Nephron progenitor cell (in vitro differentiated cells): Measurements from ENCODE around the gene CCR8.
"Not testable (repeated sequence)": the region's sequence is repeated elsewhere in the genome, so short reads cannot be mapped to it uniquely, and the experiment has no call there.

ENCODE experiments used
- DNase-seq: peaks from one replicate; pipeline ENCODE4 v3.0.0; 2021
- H3K27ac Mint-ChIP-seq: 2 replicates; pipeline ENCODE4 v1.8.0; 2021; ENCODE audit warnings: mild to moderate bottlenecking, moderate library complexity, mixed read lengths
- H3K27me3 Mint-ChIP-seq: 2 replicates; pipeline ENCODE4 v1.8.0; 2021; ENCODE audit warnings: mild to moderate bottlenecking, low read depth, mixed read lengths; ENCODE audit not compliant: poor library complexity
- H3K36me3 Mint-ChIP-seq: 2 replicates; pipeline ENCODE4 v1.8.0; 2021; ENCODE audit warnings: low read depth, mixed read lengths
- H3K4me1 Mint-ChIP-seq: 2 replicates; pipeline ENCODE4 v1.8.0; 2021; ENCODE audit warnings: mixed read lengths
- H3K4me3 Mint-ChIP-seq: 2 replicates; pipeline ENCODE4 v1.8.0; 2021; ENCODE audit warnings: mild to moderate bottlenecking, moderate library complexity, mixed read lengths
- H3K9me3 Mint-ChIP-seq: 2 replicates; pipeline ENCODE4 v1.8.0; 2021; ENCODE audit warnings: mild to moderate bottlenecking, moderate library complexity, mixed read lengths
- CTCF ChIP-seq: fragments of 200-600 bp; sonication (generic); IDR thresholded peaks from 2 replicates; pipeline ENCODE4 v1.5.0; 2021; ENCODE audit warnings: antibody characterized with exemption

CCR8 gene

GRCh38 chr3:39315420-39315819 is 14.1 kb upstream of the CCR8 start:
- H3K4me1 Mint-ChIP-seq = no peaks in the 10 kb centered on the region

GRCh38 chr3:39317571-39318169 is 11.8 kb upstream of the CCR8 start:
- Mint-ChIP-seq H3K27ac (no peak overlapping the region), H3K27me3 (peaks cover 9% of the 10 kb centered on the region), H3K36me3 (peaks cover 9% of the 10 kb centered on the region), H3K4me3 (no peak overlapping the region), H3K4me1 (no peaks in the 10 kb centered on the region), H3K9me3 (peaks cover 48% of the 10 kb centered on the region)
- TF ChIP-seq CTCF = no peak
- no peak for DNase-seq

More at GRCh38 chr3:39315420-39315819, 14.1 kb upstream of the CCR8 start:
- H3K36me3 Mint-ChIP-seq = peaks cover 9% of the 10 kb centered on the region
- peaks cover 13% of the 10 kb centered on the region for H3K27me3 Mint-ChIP-seq
- H3K4me3 Mint-ChIP-seq = no peak overlapping the region
- H3K9me3 Mint-ChIP-seq = peaks cover 66% of the 10 kb centered on the region
- TF ChIP-seq CTCF = no peak
- no peak for DNase-seq
- H3K27ac Mint-ChIP-seq = no peak overlapping the region

GRCh38 chr3:39318301-39318700 is 11.2 kb upstream of the CCR8 start:
- Mint-ChIP-seq H3K4me1 (no peaks in the 10 kb centered on the region), H3K4me3 (no peak overlapping the region), H3K27me3 (peaks cover 12% of the 10 kb centered on the region), H3K27ac (no peak overlapping the region), H3K36me3 (peaks cover 9% of the 10 kb centered on the region), H3K9me3 (peaks cover 42% of the 10 kb centered on the region)
- DNase-seq = no peak
- TF ChIP-seq CTCF = no peak

- H3K27ac Mint-ChIP-seq = no peak overlapping the region
Measured at GRCh38 chr3:39319249-39319648, 10.3 kb upstream of the CCR8 start.

GRCh38 chr3:39321574-39321983 is 7.9 kb upstream of the CCR8 start:
- H3K4me3 Mint-ChIP-seq, H3K27me3 Mint-ChIP-seq, H3K27ac Mint-ChIP-seq, H3K36me3 Mint-ChIP-seq, H3K4me1 Mint-ChIP-seq, DNase-seq: not testable (repeated sequence)
- peaks cover 21% of the 10 kb centered on the region for H3K9me3 Mint-ChIP-seq

More at GRCh38 chr3:39319249-39319648, 10.3 kb upstream of the CCR8 start:
- no peak overlapping the region for H3K4me3 Mint-ChIP-seq
- no peaks in the 10 kb centered on the region for H3K4me1 Mint-ChIP-seq
- no peak for TF ChIP-seq CTCF
- DNase-seq = no peak
- peaks cover 4% of the 10 kb centered on the region for H3K36me3 Mint-ChIP-seq
- peaks cover 34% of the 10 kb centered on the region for H3K9me3 Mint-ChIP-seq
- H3K27me3 Mint-ChIP-seq = peaks cover 9% of the 10 kb centered on the region

- not testable (repeated sequence) for H3K4me1 Mint-ChIP-seq, H3K4me3 Mint-ChIP-seq, DNase-seq, H3K27me3 Mint-ChIP-seq, H3K36me3 Mint-ChIP-seq, H3K27ac Mint-ChIP-seq
- H3K9me3 Mint-ChIP-seq = peaks cover 19% of the 10 kb centered on the region
Measured at GRCh38 chr3:39322209-39322715, 7.2 kb upstream of the CCR8 start.

- no peaks in the 10 kb centered on the region for H3K4me1 Mint-ChIP-seq
- H3K27ac Mint-ChIP-seq = no peak overlapping the region
- H3K4me3 Mint-ChIP-seq = no peak overlapping the region
- H3K9me3 Mint-ChIP-seq = peaks cover 17% of the 10 kb centered on the region
- peaks cover 6% of the 10 kb centered on the region for H3K27me3 Mint-ChIP-seq
- DNase-seq = no peak
- TF ChIP-seq CTCF = no peak
- H3K36me3 Mint-ChIP-seq = no peaks in the 10 kb centered on the region
Measured at GRCh38 chr3:39322936-39323335, 6.6 kb upstream of the CCR8 start.
